Mesenchymal stem cell (in vitro differentiated cells and primary cell): ENCODE results near the gene IRF4.

Experiments
- DNase-seq: peaks from one replicate; pipeline ENCODE4 v3.0.0-alpha.2; 2013
- H2AFZ ChIP-seq: one replicate; pipeline ENCODE4 v1.6.1; 2013; ENCODE audit warnings: low read depth, mild to moderate bottlenecking, control low read depth, inconsistent platforms, low read length, moderate library complexity
- H2AK5ac ChIP-seq: 2 replicates; pipeline ENCODE4 v1.6.1; 2013; ENCODE audit warnings: low read length, moderate library complexity, mild to moderate bottlenecking, inconsistent platforms; ENCODE audit not compliant: severe bottlenecking
- H2BK120ac ChIP-seq: one replicate; pipeline ENCODE4 v1.6.1; 2013; ENCODE audit warnings: low read depth, mild to moderate bottlenecking, inconsistent platforms, low read length, moderate library complexity
- H2BK12ac ChIP-seq, 2 experiments: one replicate each; pipeline ENCODE4 v1.6.1; 2013; ENCODE audit warnings: inconsistent platforms in 2 of 2, low read length in 2 of 2, mild to moderate bottlenecking in 2 of 2, moderate library complexity in 2 of 2, control low read depth in 1 of 2
- H2BK15ac ChIP-seq: one replicate; pipeline ENCODE4 v1.6.1; 2013; ENCODE audit warnings: mild to moderate bottlenecking, low read depth, inconsistent platforms; ENCODE audit not compliant: poor library complexity, severe bottlenecking
- H2BK5ac ChIP-seq: 2 replicates; pipeline ENCODE4 v1.6.1; 2013; ENCODE audit warnings: low read depth, mild to moderate bottlenecking, low read length, control low read depth, inconsistent platforms; ENCODE audit not compliant: poor library complexity, severe bottlenecking
- H3K14ac ChIP-seq, 2 experiments: one replicate each; pipeline ENCODE4 v1.6.1; 2013; ENCODE audit warnings: inconsistent platforms in 2 of 2, low read length in 2 of 2, control low read depth in 1 of 2, mild to moderate bottlenecking in 1 of 2, moderate library complexity in 1 of 2
- H3K18ac ChIP-seq, 2 experiments: one replicate each; pipeline ENCODE4 v1.6.1; 2013; ENCODE audit warnings: inconsistent platforms in 2 of 2, low read length in 2 of 2, control low read depth in 1 of 2, low read depth in 1 of 2, mild to moderate bottlenecking in 1 of 2
- H3K23ac ChIP-seq, 2 experiments: one replicate each; pipeline ENCODE4 v1.6.1; 2013; ENCODE audit warnings: inconsistent platforms in 2 of 2, low read length in 2 of 2, mild to moderate bottlenecking in 2 of 2, moderate library complexity in 2 of 2, control low read depth in 1 of 2
- H3K27ac ChIP-seq: 2 replicates; pipeline ENCODE4 v1.5.1; 2013; ENCODE audit warnings: mild to moderate bottlenecking, moderate library complexity, low read length, control low read depth, inconsistent platforms; ENCODE audit not compliant: poor library complexity, severe bottlenecking
- H3K27me3 ChIP-seq, 2 experiments: 2 replicates each; pipeline versions ENCODE4 v1.6.1 to v1.7.0; 2013; ENCODE audit warnings: low read length in 2 of 2, mild to moderate bottlenecking in 2 of 2, moderate library complexity in 2 of 2, control low read depth in 1 of 2, inconsistent platforms in 1 of 2; ENCODE audit not compliant: control insufficient read depth in 1 of 2, insufficient read depth in 1 of 2
- H3K36me3 ChIP-seq, 2 experiments: 2 replicates each; pipeline versions ENCODE4 v1.6.1 to v1.7.0; 2013; ENCODE audit warnings: low read length in 2 of 2, control low read depth in 1 of 2, inconsistent platforms in 1 of 2, low read depth in 1 of 2, mild to moderate bottlenecking in 1 of 2; ENCODE audit not compliant: insufficient read depth in 2 of 2, control insufficient read depth in 1 of 2
- H3K4ac ChIP-seq, 2 experiments: one replicate each; pipeline ENCODE4 v1.6.1; 2013; ENCODE audit warnings: inconsistent platforms in 2 of 2, low read length in 2 of 2, mild to moderate bottlenecking in 2 of 2, moderate library complexity in 2 of 2, control low read depth in 1 of 2, low read depth in 1 of 2
- H3K4me1 ChIP-seq: 2 replicates; pipeline ENCODE4 v1.6.1; 2013; ENCODE audit warnings: low read depth, low read length, control low read depth; ENCODE audit not compliant: control insufficient read depth, insufficient read depth
- H3K4me2 ChIP-seq: 2 replicates; pipeline ENCODE4 v1.6.1; 2013; ENCODE audit warnings: low read length, mild to moderate bottlenecking, inconsistent platforms; ENCODE audit not compliant: poor library complexity, severe bottlenecking
- H3K4me3 ChIP-seq, 2 experiments: 2 replicates each; pipeline versions ENCODE4 v1.5.1 to v1.7.0; 2013; ENCODE audit warnings: low read length in 2 of 2, mild to moderate bottlenecking in 2 of 2, control low read depth in 1 of 2, low read depth in 1 of 2; ENCODE audit not compliant: insufficient read depth in 1 of 2
- H3K79me1 ChIP-seq: replicated peaks from 2 replicates; pipeline ENCODE4 v1.6.1; 2013; ENCODE audit warnings: mild to moderate bottlenecking, control low read depth, low read length, inconsistent platforms; ENCODE audit not compliant: poor library complexity, severe bottlenecking
- H3K9ac ChIP-seq: 2 replicates; pipeline ENCODE4 v1.7.0; 2013; ENCODE audit warnings: mild to moderate bottlenecking, low read length, moderate library complexity
- H3K9me3 ChIP-seq: 2 replicates; pipeline ENCODE4 v1.7.0; 2013; ENCODE audit warnings: mild to moderate bottlenecking, low read length; ENCODE audit not compliant: control insufficient read depth
- H4K8ac ChIP-seq: one replicate; pipeline ENCODE4 v1.6.1; 2013; ENCODE audit warnings: inconsistent platforms, mild to moderate bottlenecking, low read length, moderate library complexity
- H4K91ac ChIP-seq: one replicate; pipeline ENCODE4 v1.6.1; 2013; ENCODE audit warnings: mild to moderate bottlenecking, low read length, inconsistent platforms
- WGBS: methylation state at CpG from one replicate; pipeline ENCODE4 v1.1.7; 2013; ENCODE audit warnings: mixed read lengths; 5-methylcytosine and 5-hydroxymethylcytosine counted together

Gene IRF4

GRCh38 chr6:366389-367297 lies 24.9 kb upstream of the IRF4 start:
- H3K27me3 ChIP-seq, result peaks cover 0 to 65% of the 10 kb centered on the region in 2 experiments
- no peak overlapping the region for H3K18ac ChIP-seq
- no peak overlapping the region for H3K9ac ChIP-seq
- no peaks in the 10 kb centered on the region for H3K36me3 ChIP-seq
- H3K4me3 ChIP-seq, result no peak overlapping the region
- no peak overlapping the region for H2BK5ac ChIP-seq
- H2AK5ac ChIP-seq, result no peak overlapping the region
- no peaks in the 10 kb centered on the region for H3K79me1 ChIP-seq
- H4K91ac ChIP-seq, result no peak overlapping the region
- H3K23ac ChIP-seq, result no peak overlapping the region
- DNase-seq, result no peak
- no peak overlapping the region for H3K4me2 ChIP-seq
- no peak overlapping the region for H3K14ac ChIP-seq
- peaks cover 2% of the 10 kb centered on the region for H3K4me1 ChIP-seq
- no peak overlapping the region for H4K8ac ChIP-seq
- H2BK12ac ChIP-seq, result no peak overlapping the region
- no peak overlapping the region for H2BK120ac ChIP-seq
- no peak overlapping the region for H2BK15ac ChIP-seq
- no peak overlapping the region for H3K27ac ChIP-seq
- no peak overlapping the region for H2AFZ ChIP-seq
- WGBS, result 86% methylated on average over 19 of the region's 19 CpGs
- H3K9me3 ChIP-seq, result peaks cover 8% of the 10 kb centered on the region
- no peak overlapping the region for H3K4ac ChIP-seq

GRCh38 chr6:367298-367794 lies 24.2 kb upstream of the IRF4 start:
- Histone ChIP-seq H2BK120ac (no peak overlapping the region), H3K4me1 (peaks cover 2% of the 10 kb centered on the region), H3K4ac (no peak overlapping the region), H3K27ac (no peak overlapping the region), H3K79me1 (no peaks in the 10 kb centered on the region), H2AK5ac (no peak overlapping the region), H2AFZ (no peak overlapping the region), H2BK5ac (no peak overlapping the region), H3K9ac (no peak overlapping the region), H2BK12ac (no peak overlapping the region), H3K4me2 (no peak overlapping the region), H3K4me3 (no peak overlapping the region), H4K91ac (no peak overlapping the region), H3K14ac (no peak overlapping the region), H3K36me3 (no peaks in the 10 kb centered on the region), H4K8ac (no peak overlapping the region), H2BK15ac (no peak overlapping the region), H3K27me3 (peaks cover 0 to 70% of the 10 kb centered on the region in 2 experiments), H3K9me3 (peaks cover 8% of the 10 kb centered on the region), H3K18ac (no peak overlapping the region), H3K23ac (no peak overlapping the region)
- WGBS, result 70% methylated on average over 8 of the region's 8 CpGs
- DNase-seq, result no peak

DNA sequence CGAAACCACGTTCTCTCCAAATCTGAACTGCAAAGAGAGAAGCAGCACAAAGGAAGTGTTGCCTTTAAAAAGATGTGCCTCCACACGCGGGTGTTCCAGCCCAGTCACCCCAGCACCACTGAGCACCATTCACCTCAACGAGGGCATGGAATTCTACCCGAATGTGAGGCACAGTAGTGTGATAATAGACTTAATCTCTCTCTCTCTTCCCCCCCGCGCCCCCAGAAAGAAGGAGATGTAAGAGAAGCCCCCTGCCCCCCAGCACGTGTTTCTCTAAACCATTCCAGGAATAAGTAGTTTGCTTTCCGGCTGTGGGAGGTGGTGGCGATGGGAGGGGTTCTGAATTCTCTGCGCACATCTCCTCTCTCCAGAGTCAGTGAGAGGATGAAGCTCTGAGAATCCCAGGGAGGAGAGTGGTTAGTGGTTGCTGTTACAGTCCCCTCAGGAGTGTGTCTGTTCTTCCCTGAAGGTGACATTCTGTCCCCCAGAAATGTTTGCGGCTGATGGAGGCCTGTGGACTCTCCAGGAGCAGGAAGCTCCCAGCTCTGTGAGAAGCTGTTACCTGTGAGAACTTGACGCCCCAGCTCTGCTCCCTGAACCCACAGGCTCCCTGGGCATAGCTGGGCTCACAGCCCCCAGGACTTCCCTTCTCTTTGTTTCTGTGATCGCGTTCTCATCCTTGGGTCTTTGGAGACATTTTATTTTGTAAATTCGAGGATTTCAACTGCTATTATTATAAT lies 23.5 kb upstream of the IRF4 start:
- peaks cover 2% of the 10 kb centered on the region for H3K4me1 ChIP-seq
- H3K79me1 ChIP-seq, result no peaks in the 10 kb centered on the region
- H2AFZ ChIP-seq, result no peak overlapping the region
- H3K4me2 ChIP-seq, result no peak overlapping the region
- H4K91ac ChIP-seq, result no peak overlapping the region
- H3K27ac ChIP-seq, result no peak overlapping the region
- H3K23ac ChIP-seq, result no peak overlapping the region
- no peak overlapping the region for H3K18ac ChIP-seq
- no peak overlapping the region for H3K14ac ChIP-seq
- H3K4me3 ChIP-seq, result no peak overlapping the region
- 85% methylated on average over 12 of the region's 17 CpGs for WGBS
- no peak overlapping the region for H2BK15ac ChIP-seq
- no peak overlapping the region for H4K8ac ChIP-seq
- no peak overlapping the region for H2AK5ac ChIP-seq
- H3K27me3 ChIP-seq, result peaks cover 6 to 77% of the 10 kb centered on the region in 2 experiments
- H3K4ac ChIP-seq, result no peak overlapping the region
- H3K36me3 ChIP-seq, result no peaks in the 10 kb centered on the region
- no peak overlapping the region for H2BK12ac ChIP-seq
- H2BK5ac ChIP-seq, result no peak overlapping the region
- DNase-seq, result no peak
- H3K9me3 ChIP-seq, result peaks cover 4% of the 10 kb centered on the region
- H2BK120ac ChIP-seq, result no peak overlapping the region
- H3K9ac ChIP-seq, result no peak overlapping the region
